HepG2 (cell line): ENCODE data around the gene C1QL3. TPM values are rescaled to one million over a fixed set of nuclear protein-coding genes. Genes with fewer than 3 reads are reported as not detected.

Experiments used
- ATAC-seq: fragments of 200-7000 bp; cut with Tn5 transposase; 3 replicates; pipeline ENCODE4 v1.9.1; 2020; ENCODE audit warnings: mild to moderate bottlenecking, moderate library complexity
- BruUV-seq: library from RNA; stranded (reverse); fragments of 400-500 nt; replicated peaks from 2 replicates; lab custom pipeline; 2021; lab: Mats Ljungman, UMichigan
- CTCF ChIA-PET: fragments of 300-600 bp; formaldehyde crosslinking; extraction: SDS; loops from one replicate; lab custom pipeline; 2021; ENCODE audit warnings: low total read pairs, inconsistent platforms, low intra/inter-chr PET ratio; lab: Yijun Ruan, JAX
- POLR2A ChIA-PET: fragments of 350-600 bp; sonication (Branson Sonifier 250); formaldehyde crosslinking; loops from one replicate; lab custom pipeline; 2020; ENCODE audit warnings: antibody characterized with exemption, inconsistent platforms; lab: Yijun Ruan, JAX
- DNase-seq: peaks from one replicate; pipeline ENCODE4 v3.0.0-alpha.2; 2015; ENCODE audit warnings: low spot score
- FAIRE-seq: peaks from 3 replicates; lab custom pipeline; 2011; peaks lifted over from hg19 to GRCh38; lab: Jason Lieb, UNC
- H2AFZ ChIP-seq: one replicate; pipeline ENCODE4 v1.6.1; 2011; ENCODE audit warnings: low read length, inconsistent platforms
- H3K27ac ChIP-seq: fragments of 300-600 bp; 3 replicates; pipeline ENCODE4 v1.8.0; 2011; ENCODE audit warnings: mixed run types, mild to moderate bottlenecking, mixed read lengths, low read length, inconsistent platforms; ENCODE audit not compliant: insufficient read depth; ENCODE audit errors: extremely low read length
- H3K27me3 ChIP-seq, 2 experiments: fragments of 200-600 bp in 1 of 2; 2 replicates in 1 of 2; 3 replicates in 1 of 2; pipeline versions ENCODE4 v1.6.0 to v1.8.0; 2011; ENCODE audit warnings: low read length in 2 of 2, mild to moderate bottlenecking in 2 of 2, moderate library complexity in 2 of 2, inconsistent platforms in 1 of 2; ENCODE audit not compliant: insufficient read depth in 2 of 2, control insufficient read depth in 1 of 2
- H3K36me3 ChIP-seq, 2 experiments: fragments of 200-600 bp in 1 of 2; replicated peaks in 1 of 2; 2 replicates in 1 of 2; 3 replicates in 1 of 2; pipeline versions ENCODE4 v1.5.1 to v1.8.0; 2011; ENCODE audit warnings: low read length in 2 of 2, inconsistent platforms in 1 of 2; ENCODE audit not compliant: insufficient read depth in 2 of 2, control insufficient read depth in 1 of 2
- H3K4me1 ChIP-seq: 2 replicates; pipeline ENCODE4 v1.5.1; 2012; ENCODE audit warnings: low read length, inconsistent platforms; ENCODE audit not compliant: insufficient read depth
- H3K4me2 ChIP-seq: 2 replicates; pipeline ENCODE4 v1.6.0; 2011; ENCODE audit warnings: low read depth, low read length, inconsistent platforms
- H3K4me3 ChIP-seq, 3 experiments: fragments of 200-600 bp in 1 of 3; sonication (generic), shearing (Covaris generic) in 1 of 3; replicated peaks in 1 of 3; 2 replicates each; pipeline ENCODE4 v1.5.1; 2011 to 2016; ENCODE audit warnings: low read length in 3 of 3, inconsistent platforms in 2 of 3, low read depth in 2 of 3, mild to moderate bottlenecking in 2 of 3, control low read depth in 1 of 3, mixed read lengths in 1 of 3; ENCODE audit not compliant: insufficient read depth in 1 of 3
- H3K79me2 ChIP-seq: one replicate; pipeline ENCODE4 v1.6.1; 2011; ENCODE audit warnings: low read length, inconsistent platforms; ENCODE audit not compliant: insufficient read depth
- H3K9ac ChIP-seq: 2 replicates; pipeline ENCODE4 v1.6.0; 2011; ENCODE audit warnings: mild to moderate bottlenecking, low read depth, low read length, inconsistent platforms; ENCODE audit not compliant: insufficient read depth
- H3K9me3 ChIP-seq: 2 replicates; pipeline ENCODE4 v1.5.1; 2012; ENCODE audit warnings: mild to moderate bottlenecking, low read length
- H4K20me1 ChIP-seq: 2 replicates; pipeline ENCODE4 v1.6.0; 2011; ENCODE audit warnings: inconsistent platforms, mild to moderate bottlenecking, low read length, moderate library complexity; ENCODE audit not compliant: insufficient read depth
- NRL ChIP-seq: sonication (generic); formaldehyde crosslinking; IDR thresholded peaks from 2 replicates; pipeline ENCODE4 v1.5.0; 2020; ENCODE audit warnings: missing genetic modification reagents, mild to moderate bottlenecking, moderate library complexity, borderline replicate concordance
- PAWR ChIP-seq: sonication (generic); formaldehyde crosslinking; IDR thresholded peaks from 2 replicates; pipeline ENCODE4 v1.4.0; 2020; ENCODE audit warnings: missing genetic modification reagents, mild to moderate bottlenecking, borderline replicate concordance
- RCOR2 ChIP-seq: IDR thresholded peaks from 2 replicates; pipeline ENCODE4 v1.6.1; 2016; ENCODE audit warnings: missing biosample characterization, missing genetic modification reagents
- RXRA ChIP-seq: sonication (generic); formaldehyde crosslinking; IDR thresholded peaks from 2 replicates; pipeline ENCODE4 v1.5.1; 2020; ENCODE audit warnings: missing genetic modification reagents
- SRSF9 ChIP-seq: fragments of 200-400 bp; formaldehyde crosslinking; IDR thresholded peaks from 2 replicates; pipeline ENCODE4 v1.6.1; 2018; ENCODE audit warnings: borderline replicate concordance, mild to moderate bottlenecking, low read depth, low read length; ENCODE audit not compliant: insufficient read depth, poor library complexity, severe bottlenecking
- TCF7 ChIP-seq: sonication (generic); IDR thresholded peaks from 2 replicates; pipeline ENCODE4 v1.6.1; 2016; ENCODE audit warnings: antibody characterized with exemption, low read depth
- ZNF383 ChIP-seq: sonication (generic); formaldehyde crosslinking; IDR thresholded peaks from 2 replicates; pipeline ENCODE4 v1.4.0; 2020; ENCODE audit warnings: missing genetic modification reagents, mild to moderate bottlenecking, borderline replicate concordance
- WGBS: methylation state at CpG from one replicate; pipeline ENCODE4 v1.1.6; 2017; ENCODE audit warnings: low lambda C conversion rate; 5-methylcytosine and 5-hydroxymethylcytosine counted together
- in situ Hi-C: cut with HindIII; loops from 2 replicates; pipeline ENCODE4 v1.10.0; 2017; ENCODE audit warnings: low pct_unique_long_range_greater_than_20kb; ENCODE audit not compliant: extremely low pct_ligation_motif_present
- intact Hi-C: fragments of 100-400 bp; cut with micrococcal nuclease; formaldehyde crosslinking; loops from one replicate; pipeline ENCODE4 v1.10.0; 2022; ENCODE audit not compliant: unreplicated experiment
- polyA plus RNA-seq, 8 experiments: library from polyadenylated mRNA; depleted of rRNA in 3 of 8; stranded (reverse) in 7 of 8; unstranded in 1 of 8; fragments of >200 nt; fragmentation: Illumina TruSeq in 4 of 8; extraction: Trizol in 4 of 8; gene quantifications; 2 replicates each; pipeline versions ENCODE4 v1.2.1 to v1.2.3, GENCODE V29; 2011 to 2016; ENCODE audit warnings: low read depth in 4 of 8, missing spikeins in 1 of 8, mixed read lengths in 1 of 8; ENCODE audit not compliant: insufficient read depth in 1 of 8
- total RNA-seq, 5 experiments: library from RNA; depleted of rRNA; stranded (reverse); fragments of >200 nt; fragmentation: Illumina TruSeq; extraction: Trizol; gene quantifications; 2 replicates each; pipeline ENCODE4 v1.2.3, GENCODE V29; 2016; ENCODE audit warnings: low read depth in 1 of 5
- TF ChIP-seq, protein P1 (sequence below): sonication (generic); formaldehyde crosslinking; IDR thresholded peaks from 2 replicates; pipeline ENCODE4 v1.4.0; 2020; ENCODE audit warnings: missing genetic modification reagents, borderline replicate concordance
- TF ChIP-seq, protein P2 (sequence below): sonication (generic); formaldehyde crosslinking; IDR thresholded peaks from 2 replicates; pipeline ENCODE4 v1.4.0; 2020; ENCODE audit warnings: low read depth, missing genetic modification reagents
- TF ChIP-seq, protein P3 (sequence below): IDR thresholded peaks from 2 replicates; pipeline ENCODE4 v1.6.1; 2016
- TF ChIP-seq, protein P4 (sequence below): sonication (generic); formaldehyde crosslinking; IDR thresholded peaks from 2 replicates; pipeline ENCODE4 v1.8.1; 2023; ENCODE audit warnings: mild to moderate bottlenecking, inconsistent platforms, moderate library complexity, missing genetic modification reagents, borderline replicate concordance

C1QL3 gene
- total and polyA plus RNA-seq, 2 of the 13 experiments (the other 11 are each of a cell fraction or from before 2014, with no cell fraction given) = not detected

DNA sequence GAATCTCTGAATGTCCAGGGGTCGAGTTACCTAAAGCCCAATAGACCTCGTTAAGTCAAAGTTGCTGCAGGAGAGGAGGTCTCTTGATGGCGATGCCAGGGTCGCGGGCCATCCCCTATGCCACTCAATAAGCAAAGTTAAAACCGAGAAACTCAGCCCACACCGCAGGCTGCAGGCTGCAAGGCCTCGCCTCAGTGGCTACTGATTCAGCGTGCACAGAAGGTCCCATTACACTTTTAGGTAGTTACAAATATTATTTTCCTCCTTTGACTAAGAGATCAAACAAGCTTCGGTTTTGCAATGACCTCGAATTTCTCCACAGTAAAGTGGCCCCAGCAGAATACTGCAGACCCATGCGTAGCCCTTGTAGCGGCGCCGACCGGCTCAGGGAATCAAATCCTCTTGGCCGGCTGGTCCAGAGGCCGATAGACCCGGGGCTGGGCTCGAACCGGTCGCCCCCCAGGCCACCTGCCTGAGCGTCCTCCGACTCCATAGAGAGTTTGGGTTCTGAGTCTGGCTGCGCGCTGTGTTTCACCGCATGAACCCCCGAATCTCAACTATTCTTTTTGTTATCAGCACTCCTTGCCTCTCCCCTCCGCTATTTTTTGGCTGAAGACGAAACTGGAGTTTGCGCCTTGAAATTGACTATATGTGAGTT lies 2.3 kb downstream of the C1QL3 start (continued):
- TF ChIP-seq, protein P1, sequence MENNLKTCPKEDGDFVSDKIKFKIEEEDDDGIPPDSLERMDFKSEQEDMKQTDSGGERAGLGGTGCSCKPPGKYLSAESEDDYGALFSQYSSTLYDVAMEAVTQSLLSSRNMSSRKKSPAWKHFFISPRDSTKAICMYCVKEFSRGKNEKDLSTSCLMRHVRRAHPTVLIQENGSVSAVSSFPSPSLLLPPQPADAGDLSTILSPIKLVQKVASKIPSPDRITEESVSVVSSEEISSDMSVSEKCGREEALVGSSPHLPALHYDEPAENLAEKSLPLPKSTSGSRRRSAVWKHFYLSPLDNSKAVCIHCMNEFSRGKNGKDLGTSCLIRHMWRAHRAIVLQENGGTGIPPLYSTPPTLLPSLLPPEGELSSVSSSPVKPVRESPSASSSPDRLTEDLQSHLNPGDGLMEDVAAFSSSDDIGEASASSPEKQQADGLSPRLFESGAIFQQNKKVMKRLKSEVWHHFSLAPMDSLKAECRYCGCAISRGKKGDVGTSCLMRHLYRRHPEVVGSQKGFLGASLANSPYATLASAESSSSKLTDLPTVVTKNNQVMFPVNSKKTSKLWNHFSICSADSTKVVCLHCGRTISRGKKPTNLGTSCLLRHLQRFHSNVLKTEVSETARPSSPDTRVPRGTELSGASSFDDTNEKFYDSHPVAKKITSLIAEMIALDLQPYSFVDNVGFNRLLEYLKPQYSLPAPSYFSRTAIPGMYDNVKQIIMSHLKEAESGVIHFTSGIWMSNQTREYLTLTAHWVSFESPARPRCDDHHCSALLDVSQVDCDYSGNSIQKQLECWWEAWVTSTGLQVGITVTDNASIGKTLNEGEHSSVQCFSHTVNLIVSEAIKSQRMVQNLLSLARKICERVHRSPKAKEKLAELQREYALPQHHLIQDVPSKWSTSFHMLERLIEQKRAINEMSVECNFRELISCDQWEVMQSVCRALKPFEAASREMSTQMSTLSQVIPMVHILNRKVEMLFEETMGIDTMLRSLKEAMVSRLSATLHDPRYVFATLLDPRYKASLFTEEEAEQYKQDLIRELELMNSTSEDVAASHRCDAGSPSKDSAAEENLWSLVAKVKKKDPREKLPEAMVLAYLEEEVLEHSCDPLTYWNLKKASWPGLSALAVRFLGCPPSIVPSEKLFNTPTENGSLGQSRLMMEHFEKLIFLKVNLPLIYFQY (CRISPR knock-in tag) = no peak
- TF ChIP-seq, protein P2, sequence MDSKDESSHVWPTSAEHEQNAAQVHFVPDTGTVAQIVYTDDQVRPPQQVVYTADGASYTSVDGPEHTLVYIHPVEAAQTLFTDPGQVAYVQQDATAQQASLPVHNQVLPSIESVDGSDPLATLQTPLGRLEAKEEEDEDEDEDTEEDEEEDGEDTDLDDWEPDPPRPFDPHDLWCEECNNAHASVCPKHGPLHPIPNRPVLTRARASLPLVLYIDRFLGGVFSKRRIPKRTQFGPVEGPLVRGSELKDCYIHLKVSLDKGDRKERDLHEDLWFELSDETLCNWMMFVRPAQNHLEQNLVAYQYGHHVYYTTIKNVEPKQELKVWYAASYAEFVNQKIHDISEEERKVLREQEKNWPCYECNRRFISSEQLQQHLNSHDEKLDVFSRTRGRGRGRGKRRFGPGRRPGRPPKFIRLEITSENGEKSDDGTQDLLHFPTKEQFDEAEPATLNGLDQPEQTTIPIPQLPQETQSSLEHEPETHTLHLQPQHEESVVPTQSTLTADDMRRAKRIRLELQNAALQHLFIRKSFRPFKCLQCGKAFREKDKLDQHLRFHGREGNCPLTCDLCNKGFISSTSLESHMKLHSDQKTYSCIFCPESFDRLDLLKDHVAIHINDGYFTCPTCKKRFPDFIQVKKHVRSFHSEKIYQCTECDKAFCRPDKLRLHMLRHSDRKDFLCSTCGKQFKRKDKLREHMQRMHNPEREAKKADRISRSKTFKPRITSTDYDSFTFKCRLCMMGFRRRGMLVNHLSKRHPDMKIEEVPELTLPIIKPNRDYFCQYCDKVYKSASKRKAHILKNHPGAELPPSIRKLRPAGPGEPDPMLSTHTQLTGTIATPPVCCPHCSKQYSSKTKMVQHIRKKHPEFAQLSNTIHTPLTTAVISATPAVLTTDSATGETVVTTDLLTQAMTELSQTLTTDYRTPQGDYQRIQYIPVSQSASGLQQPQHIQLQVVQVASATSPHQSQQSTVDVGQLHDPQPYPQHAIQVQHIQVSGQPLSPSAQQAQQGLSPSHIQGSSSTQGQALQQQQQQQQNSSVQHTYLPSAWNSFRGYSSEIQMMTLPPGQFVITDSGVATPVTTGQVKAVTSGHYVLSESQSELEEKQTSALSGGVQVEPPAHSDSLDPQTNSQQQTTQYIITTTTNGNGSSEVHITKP = no peak

DNA sequence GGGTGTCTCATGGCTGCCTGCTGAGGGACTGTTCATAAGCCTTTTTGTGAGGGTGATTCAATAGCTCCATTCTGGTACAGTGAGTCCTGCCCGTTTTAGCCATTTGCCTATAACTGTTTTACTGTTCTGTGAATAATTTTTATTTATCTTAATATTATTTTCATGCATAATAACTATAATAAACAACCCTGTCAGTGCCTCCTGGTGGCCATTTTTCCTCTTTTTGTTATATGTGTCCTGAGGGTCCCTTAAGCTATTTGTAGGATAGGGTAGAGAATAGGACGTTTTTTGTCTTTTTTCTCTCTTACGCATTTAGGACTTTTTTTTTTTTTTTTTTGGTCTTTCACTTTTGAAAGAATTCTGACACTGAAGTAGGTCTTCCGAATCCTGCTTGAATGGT lies 2.9 kb downstream of the C1QL3 start:
- Histone ChIP-seq H3K9me3 (no peaks in the 10 kb centered on the region), H4K20me1 (no peaks in the 10 kb centered on the region), H3K27ac (no peak overlapping the region), H3K9ac (no peak overlapping the region), H3K4me1 (no peaks in the 10 kb centered on the region), H3K36me3 (no peaks in the 10 kb centered on the region), H2AFZ (no peak overlapping the region), H3K79me2 (no peaks in the 10 kb centered on the region), H3K4me2 (no peak overlapping the region), H3K4me3 (no peak overlapping the region), H3K27me3 (peaks cover 1 to 27% of the 10 kb centered on the region in 2 experiments; a peak in 2 of 5 replicates)
- intact Hi-C loops (no loop called here), in situ Hi-C loops (no loop called here)
- WGBS = 44% methylated on average over 4 of the region's 4 CpGs
- ATAC-seq (no peak), FAIRE-seq (no peak), DNase-seq (no peak)
- POLR2A ChIA-PET = no interaction called here
- CTCF ChIA-PET = no interaction called here
- no TSS peak for BruUV-seq
- no peak for TF ChIP-seq SRSF9
- no peak for TF ChIP-seq NRL (CRISPR knock-in tag)
- no peak for TF ChIP-seq ZNF383 (CRISPR knock-in tag)
- TF ChIP-seq, protein P3, sequence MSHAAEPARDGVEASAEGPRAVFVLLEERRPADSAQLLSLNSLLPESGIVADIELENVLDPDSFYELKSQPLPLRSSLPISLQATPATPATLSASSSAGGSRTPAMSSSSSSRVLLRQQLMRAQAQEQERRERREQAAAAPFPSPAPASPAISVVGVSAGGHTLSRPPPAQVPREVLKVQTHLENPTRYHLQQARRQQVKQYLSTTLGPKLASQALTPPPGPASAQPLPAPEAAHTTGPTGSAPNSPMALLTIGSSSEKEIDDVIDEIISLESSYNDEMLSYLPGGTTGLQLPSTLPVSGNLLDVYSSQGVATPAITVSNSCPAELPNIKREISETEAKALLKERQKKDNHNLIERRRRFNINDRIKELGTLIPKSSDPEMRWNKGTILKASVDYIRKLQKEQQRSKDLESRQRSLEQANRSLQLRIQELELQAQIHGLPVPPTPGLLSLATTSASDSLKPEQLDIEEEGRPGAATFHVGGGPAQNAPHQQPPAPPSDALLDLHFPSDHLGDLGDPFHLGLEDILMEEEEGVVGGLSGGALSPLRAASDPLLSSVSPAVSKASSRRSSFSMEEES (CRISPR knock-in tag) = no peak
- TF ChIP-seq RCOR2 (CRISPR knock-in tag) = no peak
- no peak for TF ChIP-seq RXRA (CRISPR knock-in tag)
- no peak for TF ChIP-seq TCF7
- TF ChIP-seq PAWR (CRISPR knock-in tag) = no peak
- TF ChIP-seq, protein P4, sequence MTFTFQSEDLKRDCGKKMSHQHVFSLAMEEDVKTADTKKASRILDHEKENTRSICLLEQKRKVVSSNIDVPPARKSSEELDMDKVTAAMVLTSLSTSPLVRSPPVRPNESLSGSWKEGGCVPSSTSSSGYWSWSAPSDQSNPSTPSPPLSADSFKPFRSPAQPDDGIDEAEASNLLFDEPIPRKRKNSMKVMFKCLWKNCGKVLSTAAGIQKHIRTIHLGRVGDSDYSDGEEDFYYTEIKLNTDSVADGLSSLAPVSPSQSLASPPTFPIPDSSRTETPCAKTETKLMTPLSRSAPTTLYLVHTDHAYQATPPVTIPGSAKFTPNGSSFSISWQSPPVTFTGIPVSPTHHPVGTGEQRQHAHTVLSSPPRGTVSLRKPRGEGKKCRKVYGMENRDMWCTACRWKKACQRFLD (CRISPR knock-in tag) = no peak
